Astrocyte of the spinal cord (primary cell): ENCODE results near the gene MACROD2.

Experiments used
- DNase-seq: peaks from one replicate; pipeline ENCODE4 v3.0.0; 2011; ENCODE audit warnings: low read depth, low spot score
- H3K4me3 ChIP-seq: 2 replicates; pipeline ENCODE4 v1.5.1; 2011; ENCODE audit warnings: low read depth, mild to moderate bottlenecking, low read length, moderate library complexity
- CTCF ChIP-seq: IDR thresholded peaks from 2 replicates; pipeline ENCODE4 v1.5.1; 2012; ENCODE audit warnings: low read depth, mild to moderate bottlenecking, low read length, inconsistent platforms
- in situ Hi-C: cut with HindIII; loops from 2 replicates; pipeline ENCODE4 v1.10.0; 2017; ENCODE audit warnings: low sequenced_read_pairs

Gene MACROD2

GRCh38 chr20:14790190-14790589 lies 794.9 kb downstream of the MACROD2 start:
- no peak for TF ChIP-seq CTCF
- in situ Hi-C loops = no loop called here
- no peak for DNase-seq
- H3K4me3 ChIP-seq = no peak overlapping the region

DNA sequence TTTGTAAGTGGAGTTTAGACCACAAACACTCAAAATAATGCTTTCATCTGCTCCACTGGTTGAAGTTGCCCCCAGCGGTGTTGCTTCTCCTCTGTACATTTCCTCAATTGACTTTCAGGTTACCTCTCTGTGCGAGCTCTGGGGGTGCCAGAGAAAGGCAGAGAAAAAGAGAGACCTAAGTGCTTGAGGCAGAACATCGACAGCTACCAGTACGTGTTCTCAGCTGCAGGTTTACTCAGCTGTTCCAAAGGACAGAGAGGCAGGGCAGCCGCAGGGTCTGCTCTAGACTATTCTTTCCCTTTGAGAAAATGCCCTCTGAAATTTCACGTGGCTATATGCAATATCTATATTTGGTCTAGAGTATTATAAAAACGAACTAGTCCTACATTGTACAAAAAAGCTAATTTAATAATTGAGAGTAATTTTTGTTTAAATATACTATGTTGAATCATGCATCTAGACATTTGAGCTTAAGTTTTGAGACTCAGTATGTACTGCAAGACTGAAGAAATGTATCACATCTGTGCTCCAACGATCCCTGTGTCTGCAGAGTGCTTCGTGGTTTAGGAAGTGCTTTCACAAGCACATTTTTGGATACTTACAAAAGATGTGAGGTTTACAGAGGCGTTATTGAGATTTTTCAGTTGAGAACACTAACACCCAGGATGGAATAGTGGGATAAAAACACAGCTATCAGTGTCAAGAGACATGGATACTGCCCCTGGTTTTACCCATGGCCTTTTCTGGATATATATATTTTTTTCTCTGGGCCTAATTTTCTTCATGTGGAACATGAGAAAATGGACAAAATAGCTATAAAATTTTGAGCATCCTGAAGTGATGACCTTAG lies 795.7 kb downstream of the MACROD2 start:
- no peak for TF ChIP-seq CTCF
- peak; percentile 16 for DNase-seq
- in situ Hi-C loops = no loop called here
- H3K4me3 ChIP-seq = no peak overlapping the region

GRCh38 chr20:14792915-14793314 lies 797.6 kb downstream of the MACROD2 start:
- no peak overlapping the region for H3K4me3 ChIP-seq
- in situ Hi-C loops = no loop called here
- DNase-seq = no peak
- TF ChIP-seq CTCF = no peak

DNA sequence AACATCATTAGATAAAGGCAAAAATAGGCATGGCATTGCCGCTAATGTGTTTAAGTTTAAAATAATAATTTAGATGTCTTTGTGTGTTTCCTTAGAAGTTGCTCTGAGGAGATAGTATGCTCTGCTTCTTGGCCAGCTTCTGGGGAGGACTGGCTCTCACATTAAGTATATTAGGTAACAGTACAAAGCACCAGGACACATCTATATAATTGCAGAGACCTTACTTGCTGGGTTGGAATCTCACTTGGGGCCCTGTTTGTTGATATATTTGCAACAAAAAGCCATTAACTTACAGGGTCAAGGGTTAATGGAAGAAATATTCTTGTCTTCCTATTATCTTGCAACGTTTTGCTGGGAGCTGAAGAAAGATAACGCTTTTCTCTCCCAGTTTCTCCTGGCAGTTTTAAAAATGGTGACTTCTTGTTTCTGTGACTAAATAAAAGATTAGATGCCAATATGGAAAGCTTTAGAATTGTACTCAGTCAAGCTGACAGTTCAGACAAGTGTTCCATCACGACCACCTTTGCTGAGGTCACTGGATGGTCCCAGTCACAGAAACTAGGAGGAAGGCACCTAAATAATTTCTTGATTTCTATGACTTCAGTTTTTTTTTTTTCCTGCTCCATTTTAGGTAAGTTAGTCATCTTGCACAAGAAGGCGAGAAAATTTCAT lies 804.4 kb downstream of the MACROD2 start:
- no peak for TF ChIP-seq CTCF
- H3K4me3 ChIP-seq = no peak overlapping the region
- DNase-seq = no peak
- in situ Hi-C loops = no loop called here

DNA sequence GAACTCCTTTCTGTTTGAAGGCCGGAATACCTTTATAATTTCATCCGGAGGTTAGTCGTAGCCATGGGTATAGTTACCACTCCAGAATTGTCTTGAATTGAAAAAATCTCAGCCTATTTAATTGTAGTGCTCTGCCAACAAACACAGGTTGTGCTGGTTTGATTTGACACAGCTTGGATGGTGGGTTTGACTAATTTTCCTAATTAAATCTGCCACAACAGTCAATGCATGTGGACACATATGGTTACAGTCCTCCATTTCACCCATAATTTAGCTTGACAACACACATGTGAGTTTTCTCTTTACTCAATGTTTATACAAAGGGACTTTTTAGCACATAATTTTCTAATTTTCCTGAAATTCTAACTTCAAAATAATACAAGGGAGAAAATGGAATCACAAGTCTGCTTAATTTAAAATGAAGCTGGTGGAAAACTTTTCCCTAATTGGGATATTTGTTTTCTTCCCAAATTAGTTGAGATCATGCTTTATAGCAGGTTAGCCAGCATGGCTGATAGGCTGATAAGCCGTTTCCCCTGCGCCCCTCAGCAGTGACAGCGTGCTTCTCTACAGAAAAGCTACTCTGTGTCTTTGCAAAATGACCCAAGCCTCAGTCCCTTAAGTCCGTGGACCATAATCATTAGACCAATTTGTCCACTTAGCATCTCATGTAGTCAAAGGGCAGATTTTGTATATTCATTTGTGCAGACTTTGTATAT lies 805.5 kb downstream of the MACROD2 start:
- DNase-seq = no peak
- TF ChIP-seq CTCF = no peak
- in situ Hi-C loops = no loop called here
- no peak overlapping the region for H3K4me3 ChIP-seq

DNA sequence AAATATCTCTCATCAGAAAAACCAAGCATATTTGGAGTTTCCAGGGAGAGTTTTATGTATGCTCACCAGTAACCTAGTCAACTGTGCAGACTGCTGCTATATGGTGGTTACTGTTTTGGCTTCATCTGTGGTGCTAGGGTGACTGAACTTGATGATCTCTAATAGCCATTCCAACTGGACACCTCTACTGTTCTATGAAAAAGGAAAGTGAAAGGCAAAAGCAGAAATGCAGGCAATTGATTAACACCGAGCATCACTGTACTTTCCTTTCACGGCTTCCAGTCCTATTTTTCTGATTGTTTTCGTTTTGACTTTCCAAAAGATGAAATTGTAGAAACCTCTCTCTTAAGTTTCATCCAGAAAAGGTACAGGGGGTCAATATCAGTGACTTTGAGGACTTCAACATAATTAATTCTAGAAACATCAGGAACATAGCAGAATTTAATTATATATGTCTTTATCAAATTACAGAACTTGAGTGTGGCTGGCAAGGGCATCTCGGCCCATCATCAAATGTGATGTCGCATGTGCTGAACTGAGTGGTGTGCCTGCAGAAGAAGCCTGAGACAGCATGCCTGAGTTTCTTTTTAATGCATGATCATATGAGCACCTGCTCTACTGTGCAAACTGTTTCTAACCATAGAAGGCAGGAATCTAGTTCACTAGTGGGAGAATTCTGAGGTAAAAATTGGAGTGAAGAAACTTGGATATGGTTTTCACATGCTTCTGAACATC lies 806.4 kb downstream of the MACROD2 start:
- no peak for TF ChIP-seq CTCF
- in situ Hi-C loops = no loop called here
- no peak for DNase-seq
- no peak overlapping the region for H3K4me3 ChIP-seq
